Measurements from ENCODE around the gene ZMYM2.

Gene ZMYM2

GRCh38 chr13:20049558-20050473 is 91.3 kb downstream of the ZMYM2 start:
- DNase-seq: no peak

GRCh38 chr13:20051366-20051765 is 92.8 kb downstream of the ZMYM2 start:
- no peak for DNase-seq

- DNase-seq: no peak
Measured at GRCh38 chr13:20053016-20053415, 94.5 kb downstream of the ZMYM2 start.

- DNase-seq: no peak
Measured at GRCh38 chr13:20053891-20054290, 95.4 kb downstream of the ZMYM2 start.

- DNase-seq: no peak
Measured at GRCh38 chr13:20054586-20054985, 96.1 kb downstream of the ZMYM2 start.

- no peak for DNase-seq
Measured at GRCh38 chr13:20057214-20057613, 98.7 kb downstream of the ZMYM2 start.

GRCh38 chr13:20057963-20058362 is 99.4 kb downstream of the ZMYM2 start:
- DNase-seq: no peak

GRCh38 chr13:20058476-20058875 is 99.9 kb downstream of the ZMYM2 start:
- DNase-seq: no peak

- no peak for DNase-seq
Measured at GRCh38 chr13:20064128-20064527, 105.6 kb downstream of the ZMYM2 start.

GRCh38 chr13:20065516-20065915 is 107.0 kb downstream of the ZMYM2 start:
- DNase-seq: no peak

- DNase-seq: no peak
Measured at GRCh38 chr13:20069956-20070355, 111.4 kb downstream of the ZMYM2 start.

GRCh38 chr13:20073775-20074174 is 115.2 kb downstream of the ZMYM2 start:
- DNase-seq: no peak

GRCh38 chr13:20074966-20075365 is 116.4 kb downstream of the ZMYM2 start:
- no peak for DNase-seq

- DNase-seq: no peak
Measured at GRCh38 chr13:20077086-20077485, 118.6 kb downstream of the ZMYM2 start.

- DNase-seq: no peak
Measured at GRCh38 chr13:20080377-20081164, 122.0 kb downstream of the ZMYM2 start.

- no peak for DNase-seq
Measured at GRCh38 chr13:20090349-20090748, 131.8 kb downstream of the ZMYM2 start.

GRCh38 chr13:20093951-20094350 is 135.4 kb downstream of the ZMYM2 start:
- no peak for DNase-seq

- no peak for DNase-seq
Measured at GRCh38 chr13:20099319-20099718, 140.8 kb downstream of the ZMYM2 start.

GRCh38 chr13:20101467-20102316 is 143.2 kb downstream of the ZMYM2 start:
- no peak for DNase-seq

- DNase-seq: no peak
Measured at GRCh38 chr13:20102525-20103180, 144.1 kb downstream of the ZMYM2 start.

- no peak for DNase-seq
Measured at GRCh38 chr13:20105161-20105689, 146.7 kb downstream of the ZMYM2 start.

- DNase-seq: no peak
Measured at GRCh38 chr13:20106742-20107141, 148.2 kb downstream of the ZMYM2 start.

Data from NCI-H446 treated with DMSO at 0.1 percent for 48 hours (cell line).